ENCODE measurements around the gene ZEB2. TPM values are rescaled to one million over a fixed set of nuclear protein-coding genes. Genes with fewer than 3 reads are reported as not detected.

The ZEB2 gene
- total and polyA plus RNA-seq, 2 of the 13 experiments (the other 11 are each of a cell fraction or from before 2014, with no cell fraction given): 0.07 TPM; not detected in 1

DNA sequence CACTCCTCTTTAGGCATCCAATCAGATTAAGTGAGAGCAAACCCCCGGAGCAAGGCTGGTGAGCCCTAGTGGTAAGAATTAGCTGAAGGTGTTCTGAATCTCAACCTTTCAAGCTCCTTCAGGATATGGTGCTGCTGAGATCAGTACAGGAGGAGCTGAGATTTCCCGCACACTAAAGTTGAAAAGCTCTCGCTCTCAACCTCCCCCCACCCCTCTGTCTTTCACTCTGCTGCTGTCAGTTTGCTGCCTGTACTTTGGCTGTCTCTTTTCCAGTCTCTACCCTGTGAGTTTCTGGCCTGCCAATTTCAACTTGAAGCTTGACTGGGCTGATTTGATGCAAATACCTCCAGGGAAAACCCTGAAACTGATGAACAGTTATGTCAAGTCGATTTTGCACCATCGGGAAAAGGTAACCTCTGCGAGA lies 15.7 kb downstream of the ZEB2 start:
- ATAC-seq (peak; percentile 46; the same call in 1 of the 3 replicates), FAIRE-seq (no peak), DNase-seq (ENCODE audit: low spot score) (no peak)
- 5% methylated on average over 6 of the region's 6 CpGs for WGBS (ENCODE audit: low lambda C conversion rate)
- H3K4me1 ChIP-seq (ENCODE audit: insufficient read depth, low read length): no peaks in the 10 kb centered on the region
- BruUV-seq (replicated peaks): no TSS peak
- peaks cover 0 to 23% of the 10 kb centered on the region in 2 experiments; a peak in 3 of 5 replicates for H3K27me3 ChIP-seq (ENCODE audit: control insufficient read depth in 1 of 2, insufficient read depth in 2 of 2, low read length in 2 of 2)
- POLR2A ChIA-PET: no interaction called here
- no peaks in the 10 kb centered on the region for H3K9me3 ChIP-seq (ENCODE audit: low read length)
- H4K20me1 ChIP-seq (ENCODE audit: insufficient read depth, low read length): no peaks in the 10 kb centered on the region
- no peak overlapping the region for H2AFZ ChIP-seq (ENCODE audit: low read length)
- TF ChIP-seq FOXP1 (IDR thresholded peaks at IDR 0.05): no peak
- no peak for TF ChIP-seq FOXP1 (CRISPR knock-in tag; IDR thresholded peaks at IDR 0.05)
- no peak for TF ChIP-seq ZNF34 (CRISPR knock-in tag; IDR thresholded peaks at IDR 0.05; ENCODE audit: borderline replicate concordance)
- TF ChIP-seq, protein P1, sequence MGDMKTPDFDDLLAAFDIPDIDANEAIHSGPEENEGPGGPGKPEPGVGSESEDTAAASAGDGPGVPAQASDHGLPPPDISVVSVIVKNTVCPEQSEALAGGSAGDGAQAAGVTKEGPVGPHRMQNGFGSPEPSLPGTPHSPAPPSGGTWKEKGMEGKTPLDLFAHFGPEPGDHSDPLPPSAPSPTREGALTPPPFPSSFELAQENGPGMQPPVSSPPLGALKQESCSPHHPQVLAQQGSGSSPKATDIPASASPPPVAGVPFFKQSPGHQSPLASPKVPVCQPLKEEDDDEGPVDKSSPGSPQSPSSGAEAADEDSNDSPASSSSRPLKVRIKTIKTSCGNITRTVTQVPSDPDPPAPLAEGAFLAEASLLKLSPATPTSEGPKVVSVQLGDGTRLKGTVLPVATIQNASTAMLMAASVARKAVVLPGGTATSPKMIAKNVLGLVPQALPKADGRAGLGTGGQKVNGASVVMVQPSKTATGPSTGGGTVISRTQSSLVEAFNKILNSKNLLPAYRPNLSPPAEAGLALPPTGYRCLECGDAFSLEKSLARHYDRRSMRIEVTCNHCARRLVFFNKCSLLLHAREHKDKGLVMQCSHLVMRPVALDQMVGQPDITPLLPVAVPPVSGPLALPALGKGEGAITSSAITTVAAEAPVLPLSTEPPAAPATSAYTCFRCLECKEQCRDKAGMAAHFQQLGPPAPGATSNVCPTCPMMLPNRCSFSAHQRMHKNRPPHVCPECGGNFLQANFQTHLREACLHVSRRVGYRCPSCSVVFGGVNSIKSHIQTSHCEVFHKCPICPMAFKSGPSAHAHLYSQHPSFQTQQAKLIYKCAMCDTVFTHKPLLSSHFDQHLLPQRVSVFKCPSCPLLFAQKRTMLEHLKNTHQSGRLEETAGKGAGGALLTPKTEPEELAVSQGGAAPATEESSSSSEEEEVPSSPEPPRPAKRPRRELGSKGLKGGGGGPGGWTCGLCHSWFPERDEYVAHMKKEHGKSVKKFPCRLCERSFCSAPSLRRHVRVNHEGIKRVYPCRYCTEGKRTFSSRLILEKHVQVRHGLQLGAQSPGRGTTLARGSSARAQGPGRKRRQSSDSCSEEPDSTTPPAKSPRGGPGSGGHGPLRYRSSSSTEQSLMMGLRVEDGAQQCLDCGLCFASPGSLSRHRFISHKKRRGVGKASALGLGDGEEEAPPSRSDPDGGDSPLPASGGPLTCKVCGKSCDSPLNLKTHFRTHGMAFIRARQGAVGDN (CRISPR knock-in tag; IDR thresholded peaks at IDR 0.05): no peak
- TF ChIP-seq MZF1 (CRISPR knock-in tag; IDR thresholded peaks at IDR 0.05; ENCODE audit: borderline replicate concordance): no peak
- TF ChIP-seq, protein P2, sequence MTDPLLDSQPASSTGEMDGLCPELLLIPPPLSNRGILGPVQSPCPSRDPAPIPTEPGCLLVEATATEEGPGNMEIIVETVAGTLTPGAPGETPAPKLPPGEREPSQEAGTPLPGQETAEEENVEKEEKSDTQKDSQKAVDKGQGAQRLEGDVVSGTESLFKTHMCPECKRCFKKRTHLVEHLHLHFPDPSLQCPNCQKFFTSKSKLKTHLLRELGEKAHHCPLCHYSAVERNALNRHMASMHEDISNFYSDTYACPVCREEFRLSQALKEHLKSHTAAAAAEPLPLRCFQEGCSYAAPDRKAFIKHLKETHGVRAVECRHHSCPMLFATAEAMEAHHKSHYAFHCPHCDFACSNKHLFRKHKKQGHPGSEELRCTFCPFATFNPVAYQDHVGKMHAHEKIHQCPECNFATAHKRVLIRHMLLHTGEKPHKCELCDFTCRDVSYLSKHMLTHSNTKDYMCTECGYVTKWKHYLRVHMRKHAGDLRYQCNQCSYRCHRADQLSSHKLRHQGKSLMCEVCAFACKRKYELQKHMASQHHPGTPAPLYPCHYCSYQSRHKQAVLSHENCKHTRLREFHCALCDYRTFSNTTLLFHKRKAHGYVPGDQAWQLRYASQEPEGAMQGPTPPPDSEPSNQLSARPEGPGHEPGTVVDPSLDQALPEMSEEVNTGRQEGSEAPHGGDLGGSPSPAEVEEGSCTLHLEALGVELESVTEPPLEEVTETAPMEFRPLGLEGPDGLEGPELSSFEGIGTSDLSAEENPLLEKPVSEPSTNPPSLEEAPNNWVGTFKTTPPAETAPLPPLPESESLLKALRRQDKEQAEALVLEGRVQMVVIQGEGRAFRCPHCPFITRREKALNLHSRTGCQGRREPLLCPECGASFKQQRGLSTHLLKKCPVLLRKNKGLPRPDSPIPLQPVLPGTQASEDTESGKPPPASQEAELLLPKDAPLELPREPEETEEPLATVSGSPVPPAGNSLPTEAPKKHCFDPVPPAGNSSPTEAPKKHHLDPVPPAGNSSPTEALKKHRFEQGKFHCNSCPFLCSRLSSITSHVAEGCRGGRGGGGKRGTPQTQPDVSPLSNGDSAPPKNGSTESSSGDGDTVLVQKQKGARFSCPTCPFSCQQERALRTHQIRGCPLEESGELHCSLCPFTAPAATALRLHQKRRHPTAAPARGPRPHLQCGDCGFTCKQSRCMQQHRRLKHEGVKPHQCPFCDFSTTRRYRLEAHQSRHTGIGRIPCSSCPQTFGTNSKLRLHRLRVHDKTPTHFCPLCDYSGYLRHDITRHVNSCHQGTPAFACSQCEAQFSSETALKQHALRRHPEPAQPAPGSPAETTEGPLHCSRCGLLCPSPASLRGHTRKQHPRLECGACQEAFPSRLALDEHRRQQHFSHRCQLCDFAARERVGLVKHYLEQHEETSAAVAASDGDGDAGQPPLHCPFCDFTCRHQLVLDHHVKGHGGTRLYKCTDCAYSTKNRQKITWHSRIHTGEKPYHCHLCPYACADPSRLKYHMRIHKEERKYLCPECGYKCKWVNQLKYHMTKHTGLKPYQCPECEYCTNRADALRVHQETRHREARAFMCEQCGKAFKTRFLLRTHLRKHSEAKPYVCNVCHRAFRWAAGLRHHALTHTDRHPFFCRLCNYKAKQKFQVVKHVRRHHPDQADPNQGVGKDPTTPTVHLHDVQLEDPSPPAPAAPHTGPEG (CRISPR knock-in tag; IDR thresholded peaks at IDR 0.05): no peak
- no peak for TF ChIP-seq BHLHE40 (IDR thresholded peaks at IDR 0.05; ENCODE audit: low read length)
- TF ChIP-seq, protein P3, sequence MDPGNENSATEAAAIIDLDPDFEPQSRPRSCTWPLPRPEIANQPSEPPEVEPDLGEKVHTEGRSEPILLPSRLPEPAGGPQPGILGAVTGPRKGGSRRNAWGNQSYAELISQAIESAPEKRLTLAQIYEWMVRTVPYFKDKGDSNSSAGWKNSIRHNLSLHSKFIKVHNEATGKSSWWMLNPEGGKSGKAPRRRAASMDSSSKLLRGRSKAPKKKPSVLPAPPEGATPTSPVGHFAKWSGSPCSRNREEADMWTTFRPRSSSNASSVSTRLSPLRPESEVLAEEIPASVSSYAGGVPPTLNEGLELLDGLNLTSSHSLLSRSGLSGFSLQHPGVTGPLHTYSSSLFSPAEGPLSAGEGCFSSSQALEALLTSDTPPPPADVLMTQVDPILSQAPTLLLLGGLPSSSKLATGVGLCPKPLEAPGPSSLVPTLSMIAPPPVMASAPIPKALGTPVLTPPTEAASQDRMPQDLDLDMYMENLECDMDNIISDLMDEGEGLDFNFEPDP (CRISPR knock-in tag; conservative IDR thresholded peaks at IDR 0.05): no peak
- TF ChIP-seq, protein P4, sequence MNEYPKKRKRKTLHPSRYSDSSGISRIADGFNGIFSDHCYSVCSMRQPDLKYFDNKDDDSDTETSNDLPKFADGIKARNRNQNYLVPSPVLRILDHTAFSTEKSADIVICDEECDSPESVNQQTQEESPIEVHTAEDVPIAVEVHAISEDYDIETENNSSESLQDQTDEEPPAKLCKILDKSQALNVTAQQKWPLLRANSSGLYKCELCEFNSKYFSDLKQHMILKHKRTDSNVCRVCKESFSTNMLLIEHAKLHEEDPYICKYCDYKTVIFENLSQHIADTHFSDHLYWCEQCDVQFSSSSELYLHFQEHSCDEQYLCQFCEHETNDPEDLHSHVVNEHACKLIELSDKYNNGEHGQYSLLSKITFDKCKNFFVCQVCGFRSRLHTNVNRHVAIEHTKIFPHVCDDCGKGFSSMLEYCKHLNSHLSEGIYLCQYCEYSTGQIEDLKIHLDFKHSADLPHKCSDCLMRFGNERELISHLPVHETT (CRISPR knock-in tag; conservative IDR thresholded peaks at IDR 0.05): no peak
- TF ChIP-seq ZNF225 (CRISPR knock-in tag; IDR thresholded peaks at IDR 0.05): no peak
- intact Hi-C loops (cut with micrococcal nuclease; ENCODE audit: unreplicated experiment): no loop called here
- CTCF ChIA-PET (ENCODE audit: low intra/inter-chr PET ratio, low total read pairs): no interaction called here
- no peaks in the 10 kb centered on the region for H3K36me3 ChIP-seq (replicated peaks in 1 of 2; ENCODE audit: control insufficient read depth in 1 of 2, insufficient read depth in 2 of 2, low read length in 2 of 2)
- H3K27ac ChIP-seq (ENCODE audit: extremely low read length, insufficient read depth, low read length): no peak overlapping the region
- H3K4me3 ChIP-seq (replicated peaks in 1 of 3; ENCODE audit: insufficient read depth in 1 of 3, low read depth in 2 of 3, low read length in 3 of 3): no peak overlapping the region
- no peaks in the 10 kb centered on the region for H3K79me2 ChIP-seq (ENCODE audit: insufficient read depth, low read length)
- in situ Hi-C loops (cut with HindIII; ENCODE audit: extremely low pct_ligation_motif_present, low pct_unique_long_range_greater_than_20kb): no loop called here
- H3K9ac ChIP-seq (ENCODE audit: insufficient read depth, low read depth, low read length): no peak overlapping the region
- no peak overlapping the region for H3K4me2 ChIP-seq (ENCODE audit: low read depth, low read length)

Data from HepG2 (cell line).